Activated T-helper 17 cell treated with anti-CD3 and anti-CD28 coated beads, Interleukin-2, amount 50 U/mL, for 72 hours (primary cell): ENCODE data around the gene PTBP1. TPM values are rescaled to one million over a fixed set of nuclear protein-coding genes. Genes with fewer than 3 reads are reported as not detected.
A peak's percentile ranks its signal among the peaks of the same experiment; 100 is the strongest.

Experiments used
- ATAC-seq: fragments of 150-1000 bp; cut with Tn5 transposase; replicated peaks from 2 replicates; pipeline ENCODE4 v1.10.0; 2021; ENCODE audit warnings: mild to moderate bottlenecking, moderate library complexity
- H3K27ac Mint-ChIP-seq: one replicate; pipeline ENCODE4 v1.8.0; 2022; ENCODE audit warnings: mixed read lengths
- H3K27me3 Mint-ChIP-seq: one replicate; pipeline ENCODE4 v1.8.0; 2022; ENCODE audit warnings: mixed read lengths
- H3K36me3 Mint-ChIP-seq: one replicate; pipeline ENCODE4 v1.8.0; 2022; ENCODE audit warnings: low read depth, mild to moderate bottlenecking, mixed read lengths
- H3K4me1 Mint-ChIP-seq: one replicate; pipeline ENCODE4 v1.8.0; 2022; ENCODE audit warnings: mixed read lengths
- H3K4me3 Mint-ChIP-seq: one replicate; pipeline ENCODE4 v1.8.0; 2022; ENCODE audit warnings: mild to moderate bottlenecking, mixed read lengths
- H3K9me3 Mint-ChIP-seq: one replicate; pipeline ENCODE4 v1.8.0; 2022; ENCODE audit warnings: mixed read lengths
- total RNA-seq, 2 donors: library from RNA; stranded (reverse); gene quantifications; one replicate each; pipeline ENCODE4 v1.2.3, GENCODE V29; 2022

The PTBP1 gene
- total RNA-seq, 2 donors from 2014 or later = 405 to 726 TPM

DNA sequence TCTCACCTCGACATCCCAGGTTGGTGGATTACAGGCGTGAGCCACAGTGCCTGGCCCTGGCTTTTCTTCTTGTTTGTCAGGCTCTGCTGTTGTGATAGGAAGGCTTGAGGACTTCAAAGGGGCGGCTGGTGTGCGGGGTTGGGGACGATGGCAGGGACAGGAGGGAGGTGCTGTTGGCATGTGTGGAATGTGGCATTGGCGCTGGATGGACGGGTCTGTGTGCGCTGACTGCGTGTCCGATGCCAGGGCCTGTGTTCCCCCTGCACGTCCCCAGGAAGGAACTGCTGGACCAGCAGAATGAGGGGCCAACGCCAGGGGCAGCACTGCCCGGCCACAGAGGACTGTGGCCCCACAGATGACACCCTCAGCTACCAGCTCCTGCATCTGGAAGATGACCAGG, 12.7 kb upstream of the PTBP1 start:
- no peak overlapping the region for H3K4me3 Mint-ChIP-seq
- ATAC-seq = no peak
- H3K27me3 Mint-ChIP-seq = no peaks in the 10 kb centered on the region
- no peaks in the 10 kb centered on the region for H3K36me3 Mint-ChIP-seq
- no peaks in the 10 kb centered on the region for H3K4me1 Mint-ChIP-seq
- H3K9me3 Mint-ChIP-seq = no peaks in the 10 kb centered on the region
- no peak overlapping the region for H3K27ac Mint-ChIP-seq

GRCh38 chr19:787536-787935, 9.7 kb upstream of the PTBP1 start:
- no peaks in the 10 kb centered on the region for H3K9me3 Mint-ChIP-seq
- ATAC-seq = no peak
- H3K36me3 Mint-ChIP-seq = no peaks in the 10 kb centered on the region
- no peak overlapping the region for H3K4me3 Mint-ChIP-seq
- H3K27me3 Mint-ChIP-seq = no peaks in the 10 kb centered on the region
- no peaks in the 10 kb centered on the region for H3K4me1 Mint-ChIP-seq
- H3K27ac Mint-ChIP-seq = no peak overlapping the region

GRCh38 chr19:788686-788982, 8.6 kb upstream of the PTBP1 start:
- no peaks in the 10 kb centered on the region for H3K36me3 Mint-ChIP-seq
- no peaks in the 10 kb centered on the region for H3K27me3 Mint-ChIP-seq
- no peaks in the 10 kb centered on the region for H3K9me3 Mint-ChIP-seq
- no peak for ATAC-seq
- H3K27ac Mint-ChIP-seq = no peak overlapping the region
- no peak overlapping the region for H3K4me3 Mint-ChIP-seq
- no peaks in the 10 kb centered on the region for H3K4me1 Mint-ChIP-seq

- ATAC-seq = no peak
- no peak overlapping the region for H3K27ac Mint-ChIP-seq
- no peak overlapping the region for H3K4me3 Mint-ChIP-seq
- no peaks in the 10 kb centered on the region for H3K9me3 Mint-ChIP-seq
- no peaks in the 10 kb centered on the region for H3K27me3 Mint-ChIP-seq
- H3K36me3 Mint-ChIP-seq = no peaks in the 10 kb centered on the region
- no peaks in the 10 kb centered on the region for H3K4me1 Mint-ChIP-seq
These were observed 8.1 kb upstream of the PTBP1 start for GRCh38 chr19:788983-789700.

DNA sequence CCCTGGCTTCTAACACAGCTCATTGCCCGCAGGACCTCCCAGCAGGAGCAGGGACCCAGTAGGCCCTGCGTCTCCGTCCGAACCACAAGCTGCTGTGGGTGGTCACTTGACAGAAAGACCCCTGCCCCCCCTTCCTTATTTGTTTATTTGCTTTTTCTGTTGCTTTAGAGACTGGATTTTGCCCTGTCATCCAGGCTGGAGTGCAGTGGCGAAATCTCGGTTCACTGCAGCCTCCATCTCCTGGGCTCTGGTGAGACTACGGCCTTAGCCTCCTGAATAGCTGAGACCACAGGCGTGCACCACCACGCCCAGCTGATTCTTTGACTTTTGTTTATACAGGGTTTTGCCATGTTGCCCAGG, 7.6 kb upstream of the PTBP1 start:
- Mint-ChIP-seq H3K4me3 (no peak overlapping the region), H3K27ac (no peak overlapping the region), H3K4me1 (no peaks in the 10 kb centered on the region), H3K36me3 (no peaks in the 10 kb centered on the region), H3K27me3 (no peaks in the 10 kb centered on the region), H3K9me3 (no peaks in the 10 kb centered on the region)
- ATAC-seq = no peak

DNA sequence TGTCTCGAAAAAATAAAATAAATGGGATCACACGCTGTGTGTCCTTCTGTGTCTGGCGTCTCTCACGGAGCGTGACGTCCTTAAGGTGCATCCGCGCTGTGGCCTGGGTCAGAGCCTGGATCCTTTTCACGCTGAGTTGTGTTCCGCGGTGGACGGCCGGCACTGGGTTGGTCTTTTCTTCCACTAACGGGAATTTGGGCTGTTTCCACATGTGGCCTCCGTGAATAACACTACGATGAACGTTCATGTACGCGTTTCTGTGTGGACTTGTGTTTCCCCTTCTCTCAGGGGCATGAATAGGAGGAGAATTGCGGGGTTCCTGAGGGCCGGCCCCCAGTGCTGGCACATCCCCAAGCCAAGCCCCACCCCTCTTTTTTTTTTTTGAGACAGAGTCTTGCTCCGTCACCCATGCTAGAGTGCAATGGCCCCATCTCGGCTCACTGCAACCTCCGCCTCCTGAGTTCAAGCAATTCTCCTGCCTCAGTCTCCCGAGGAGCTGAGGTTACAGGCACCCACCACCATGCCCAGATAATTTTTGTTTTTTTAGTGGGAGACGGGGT, 6.2 kb upstream of the PTBP1 start:
- ATAC-seq = no peak
- no peaks in the 10 kb centered on the region for H3K9me3 Mint-ChIP-seq
- no peaks in the 10 kb centered on the region for H3K36me3 Mint-ChIP-seq
- H3K27me3 Mint-ChIP-seq = no peaks in the 10 kb centered on the region
- no peak overlapping the region for H3K4me3 Mint-ChIP-seq
- no peaks in the 10 kb centered on the region for H3K4me1 Mint-ChIP-seq
- no peak overlapping the region for H3K27ac Mint-ChIP-seq

DNA sequence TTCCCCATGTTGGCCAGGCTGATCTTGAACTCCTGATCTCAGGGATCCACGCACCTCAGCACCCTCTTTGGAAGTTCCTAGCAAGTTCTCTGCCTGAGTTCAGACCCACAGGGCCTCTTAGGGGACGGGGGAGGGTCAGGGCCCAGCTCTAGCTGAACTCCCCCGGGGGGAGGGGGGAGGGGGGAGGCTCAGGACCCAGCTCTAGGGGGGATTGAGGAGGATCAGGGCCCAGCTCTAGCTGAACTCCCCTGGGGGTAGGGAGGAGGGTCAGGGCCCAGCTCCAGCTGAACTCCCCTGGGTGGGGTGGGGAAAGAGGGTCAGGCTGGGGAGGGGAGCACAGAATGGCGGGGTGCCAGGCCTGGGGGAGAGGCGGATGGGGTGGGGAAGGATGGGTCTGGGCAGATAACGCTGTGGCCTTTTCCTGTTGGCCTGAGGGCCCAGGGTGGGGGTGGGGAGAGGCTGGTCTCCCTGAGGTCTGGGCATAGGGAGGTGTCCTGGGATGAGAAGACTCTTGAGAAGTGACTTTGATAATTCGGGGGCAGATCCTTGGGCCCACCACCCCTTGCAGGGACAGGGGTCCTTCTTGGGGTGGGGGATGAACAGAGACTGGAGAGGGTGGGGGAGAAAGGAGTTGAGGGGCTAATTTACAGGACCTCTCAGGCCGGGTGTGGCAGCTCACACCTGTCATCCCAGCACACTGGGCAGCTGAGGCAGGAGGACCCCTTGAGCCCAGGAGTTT, 5.5 kb upstream of the PTBP1 start:
- ATAC-seq = no peak
- no peak overlapping the region for H3K27ac Mint-ChIP-seq

DNA sequence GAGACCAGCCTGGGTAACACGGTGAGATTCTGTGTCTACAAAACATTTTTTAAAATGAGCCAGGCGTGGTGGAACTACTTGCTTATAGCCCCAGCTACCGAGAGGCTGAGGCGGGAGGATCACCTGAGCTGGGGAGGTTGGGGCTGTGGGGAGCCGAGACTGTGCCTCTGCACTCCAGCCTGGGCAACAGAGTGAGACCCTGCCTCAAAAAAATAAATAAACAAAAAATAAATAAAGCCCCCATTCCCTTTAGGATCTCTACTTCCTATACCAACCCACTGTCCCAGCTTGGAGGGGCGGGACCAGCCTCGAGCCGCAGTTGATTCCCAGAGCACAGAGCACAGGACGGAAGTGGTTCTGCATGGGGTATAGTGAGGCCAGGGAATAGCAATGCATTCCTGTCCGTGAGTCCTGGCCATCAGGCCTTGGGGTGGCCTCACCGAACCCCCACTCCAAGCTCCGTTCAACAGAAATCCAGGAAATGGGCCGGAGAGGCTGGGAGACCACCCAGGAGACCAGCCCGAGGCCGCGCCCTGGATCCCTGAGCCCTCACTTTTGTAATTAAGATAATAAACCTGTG, 4.9 kb upstream of the PTBP1 start:
- Mint-ChIP-seq H3K4me3 (no peak overlapping the region), H3K9me3 (no peaks in the 10 kb centered on the region), H3K4me1 (no peaks in the 10 kb centered on the region), H3K27me3 (no peaks in the 10 kb centered on the region), H3K36me3 (no peaks in the 10 kb centered on the region), H3K27ac (no peak overlapping the region)
- ATAC-seq = no peak

More for the DNA sequence above, 5.5 kb upstream of the PTBP1 start:
- no peaks in the 10 kb centered on the region for H3K4me1 Mint-ChIP-seq
- H3K36me3 Mint-ChIP-seq = no peaks in the 10 kb centered on the region
- H3K9me3 Mint-ChIP-seq = no peaks in the 10 kb centered on the region
- H3K27me3 Mint-ChIP-seq = no peaks in the 10 kb centered on the region
- no peak overlapping the region for H3K4me3 Mint-ChIP-seq

DNA sequence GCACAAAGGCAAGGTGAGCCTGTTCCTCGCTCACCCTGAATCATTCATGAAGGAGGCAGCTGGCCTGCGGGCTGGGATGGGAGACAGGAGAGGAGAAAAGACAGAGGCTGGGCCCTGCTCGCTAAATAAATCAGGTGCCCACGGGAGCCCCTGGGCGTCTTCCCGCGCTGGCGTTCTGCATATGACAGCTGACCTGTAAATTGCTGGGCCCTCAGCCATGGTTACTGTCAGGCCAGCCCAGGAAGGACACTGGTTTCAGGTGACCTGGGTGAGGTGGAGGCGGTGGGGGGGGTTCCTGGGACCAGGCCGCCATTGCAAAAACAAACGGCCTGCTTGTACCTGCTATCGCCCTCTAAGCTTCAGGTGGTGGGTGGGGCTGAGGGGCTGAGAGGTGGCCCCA, 3.4 kb upstream of the PTBP1 start:
- Mint-ChIP-seq H3K4me1 (no peaks in the 10 kb centered on the region), H3K27ac (no peak overlapping the region), H3K4me3 (no peak overlapping the region), H3K27me3 (no peaks in the 10 kb centered on the region), H3K36me3 (peaks cover 9% of the 10 kb centered on the region), H3K9me3 (no peaks in the 10 kb centered on the region)
- ATAC-seq = no peak

DNA sequence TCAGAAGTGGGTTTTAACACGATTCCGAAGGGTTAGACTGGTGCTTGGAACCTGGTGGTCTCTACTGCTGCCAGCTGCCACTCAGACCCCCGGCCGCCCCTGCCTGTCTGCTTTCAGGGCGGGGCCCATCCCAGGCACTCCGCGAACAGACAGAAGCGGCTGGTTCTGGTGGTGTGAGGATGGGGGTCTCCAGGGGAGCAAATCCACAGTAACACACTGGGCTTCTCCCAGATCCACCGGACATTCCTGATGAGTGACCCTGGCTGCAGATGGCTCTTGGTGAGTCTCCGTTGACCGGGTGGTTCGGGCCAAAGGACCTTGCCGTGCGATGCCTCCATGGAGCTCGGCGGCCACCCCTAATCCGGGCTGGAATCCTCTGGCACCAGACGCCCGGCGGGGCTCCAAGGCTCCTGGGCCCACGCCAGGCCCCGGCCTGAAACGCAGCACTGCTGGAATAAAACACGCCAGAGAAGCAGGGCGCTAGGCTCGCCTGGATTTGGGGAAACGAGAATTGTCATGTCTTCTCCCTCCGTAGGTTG, 2.1 kb upstream of the PTBP1 start:
- Mint-ChIP-seq H3K4me1 (peaks cover 8% of the 10 kb centered on the region), H3K27ac (no peak overlapping the region), H3K4me3 (no peak overlapping the region), H3K36me3 (peaks cover 22% of the 10 kb centered on the region), H3K9me3 (no peaks in the 10 kb centered on the region), H3K27me3 (no peaks in the 10 kb centered on the region)
- no peak for ATAC-seq

GRCh38 chr19:795691-796581, 1.3 kb upstream of the PTBP1 start:
- peaks cover 30% of the 10 kb centered on the region for H3K36me3 Mint-ChIP-seq
- peak overlapping the region; percentile 92 for H3K4me3 Mint-ChIP-seq
- peaks cover 14% of the 10 kb centered on the region for H3K4me1 Mint-ChIP-seq
- H3K27me3 Mint-ChIP-seq = no peaks in the 10 kb centered on the region
- H3K27ac Mint-ChIP-seq = no peak overlapping the region
- H3K9me3 Mint-ChIP-seq = no peaks in the 10 kb centered on the region
- ATAC-seq = no peak

GRCh38 chr19:797528-798414, 519 bp downstream of the PTBP1 start:
- Mint-ChIP-seq H3K9me3 (no peaks in the 10 kb centered on the region), H3K36me3 (peaks cover 48% of the 10 kb centered on the region), H3K4me3 (peak overlapping the region; percentile 93), H3K27ac (peak overlapping the region; percentile 92), H3K4me1 (peaks cover 18% of the 10 kb centered on the region), H3K27me3 (no peaks in the 10 kb centered on the region)
- ATAC-seq = peak; percentile 35

GRCh38 chr19:798415-799075, 1.3 kb downstream of the PTBP1 start:
- no peak for ATAC-seq
- peaks cover 56% of the 10 kb centered on the region for H3K36me3 Mint-ChIP-seq
- H3K27me3 Mint-ChIP-seq = no peaks in the 10 kb centered on the region
- peak overlapping the region; percentile 92 for H3K27ac Mint-ChIP-seq
- H3K4me3 Mint-ChIP-seq = peak overlapping the region; percentile 93
- peaks cover 19% of the 10 kb centered on the region for H3K4me1 Mint-ChIP-seq
- no peaks in the 10 kb centered on the region for H3K9me3 Mint-ChIP-seq
